ENCODE results near the gene SCD.
A peak's percentile ranks its signal among the peaks of the same experiment; 100 is the strongest.
"Not testable (repeated sequence)": the region's sequence is repeated elsewhere in the genome, so short reads cannot be mapped to it uniquely, and the experiment has no call there.

Gene SCD

DNA sequence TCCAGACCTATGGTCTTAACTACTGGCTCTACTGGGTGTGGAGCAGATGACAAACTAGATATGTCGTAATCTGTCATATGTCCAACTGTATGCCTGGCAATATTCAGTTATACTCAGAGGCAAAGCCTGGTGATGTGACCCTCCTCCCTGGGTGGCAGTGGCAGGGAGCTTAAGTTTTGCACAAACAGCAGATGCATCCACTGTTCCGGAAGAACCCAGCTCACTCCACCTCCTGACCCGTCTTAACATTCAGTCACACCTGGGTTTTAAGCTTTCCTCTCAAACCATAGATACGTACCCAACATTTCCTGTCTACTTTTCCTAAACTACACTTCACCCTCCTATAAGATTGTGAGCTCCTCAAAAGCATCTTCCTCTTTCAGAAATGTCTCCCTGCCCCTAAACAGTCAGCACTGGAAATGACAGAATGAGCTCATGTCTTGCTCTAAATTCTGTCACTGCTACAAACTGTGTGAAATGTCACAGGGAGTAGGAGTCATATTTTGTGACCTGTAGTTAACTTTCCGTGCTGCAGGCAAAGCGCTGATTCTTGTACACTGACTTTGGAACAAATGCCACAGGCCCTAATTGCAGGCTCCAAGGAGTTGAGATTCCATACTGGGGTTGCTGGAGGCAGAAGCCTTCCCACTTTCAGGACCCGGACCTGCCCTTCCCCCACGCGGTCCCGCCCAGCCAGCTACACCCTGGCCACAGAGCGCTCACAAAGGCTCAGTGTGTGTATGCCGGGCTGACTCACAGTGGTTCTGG is 23.9 kb downstream of the SCD start:
- Mint-ChIP-seq H3K27me3 (no peaks in the 10 kb centered on the region), H3K4me3 (peak overlapping the region; percentile 64), H3K27ac (peak overlapping the region; percentile 88), H3K9me3 (no peaks in the 10 kb centered on the region), H3K4me1 (peaks cover 24% of the 10 kb centered on the region), H3K36me3 (no peaks in the 10 kb centered on the region)

- peak overlapping the region; percentile 88 for H3K27ac Mint-ChIP-seq
- no peaks in the 10 kb centered on the region for H3K9me3 Mint-ChIP-seq
- H3K4me3 Mint-ChIP-seq: peak overlapping the region; percentile 64
- H3K27me3 Mint-ChIP-seq: no peaks in the 10 kb centered on the region
- no peaks in the 10 kb centered on the region for H3K36me3 Mint-ChIP-seq
- peaks cover 24% of the 10 kb centered on the region for H3K4me1 Mint-ChIP-seq
Observed at GRCh38 chr10:100371482-100372027, 24.5 kb downstream of the SCD start.

GRCh38 chr10:100372415-100373297 is 25.6 kb downstream of the SCD start:
- Mint-ChIP-seq H3K27me3 (no peaks in the 10 kb centered on the region), H3K4me3 (no peak overlapping the region)

GRCh38 chr10:100373298-100374199 is 26.5 kb downstream of the SCD start:
- no peak overlapping the region for H3K4me3 Mint-ChIP-seq
- peaks cover 24% of the 10 kb centered on the region for H3K4me1 Mint-ChIP-seq
- H3K27me3 Mint-ChIP-seq: no peaks in the 10 kb centered on the region
- H3K27ac Mint-ChIP-seq: no peak overlapping the region
- H3K36me3 Mint-ChIP-seq: no peaks in the 10 kb centered on the region
- no peaks in the 10 kb centered on the region for H3K9me3 Mint-ChIP-seq

More at GRCh38 chr10:100372415-100373297, 25.6 kb downstream of the SCD start:
- H3K4me1 Mint-ChIP-seq: peaks cover 24% of the 10 kb centered on the region
- H3K9me3 Mint-ChIP-seq: no peaks in the 10 kb centered on the region
- H3K36me3 Mint-ChIP-seq: no peaks in the 10 kb centered on the region
- no peak overlapping the region for H3K27ac Mint-ChIP-seq

GRCh38 chr10:100374200-100374655 is 27.2 kb downstream of the SCD start:
- Mint-ChIP-seq H3K4me1 (peaks cover 23% of the 10 kb centered on the region), H3K27me3 (no peaks in the 10 kb centered on the region), H3K27ac (no peak overlapping the region), H3K36me3 (no peaks in the 10 kb centered on the region), H3K9me3 (no peaks in the 10 kb centered on the region), H3K4me3 (no peak overlapping the region)

DNA sequence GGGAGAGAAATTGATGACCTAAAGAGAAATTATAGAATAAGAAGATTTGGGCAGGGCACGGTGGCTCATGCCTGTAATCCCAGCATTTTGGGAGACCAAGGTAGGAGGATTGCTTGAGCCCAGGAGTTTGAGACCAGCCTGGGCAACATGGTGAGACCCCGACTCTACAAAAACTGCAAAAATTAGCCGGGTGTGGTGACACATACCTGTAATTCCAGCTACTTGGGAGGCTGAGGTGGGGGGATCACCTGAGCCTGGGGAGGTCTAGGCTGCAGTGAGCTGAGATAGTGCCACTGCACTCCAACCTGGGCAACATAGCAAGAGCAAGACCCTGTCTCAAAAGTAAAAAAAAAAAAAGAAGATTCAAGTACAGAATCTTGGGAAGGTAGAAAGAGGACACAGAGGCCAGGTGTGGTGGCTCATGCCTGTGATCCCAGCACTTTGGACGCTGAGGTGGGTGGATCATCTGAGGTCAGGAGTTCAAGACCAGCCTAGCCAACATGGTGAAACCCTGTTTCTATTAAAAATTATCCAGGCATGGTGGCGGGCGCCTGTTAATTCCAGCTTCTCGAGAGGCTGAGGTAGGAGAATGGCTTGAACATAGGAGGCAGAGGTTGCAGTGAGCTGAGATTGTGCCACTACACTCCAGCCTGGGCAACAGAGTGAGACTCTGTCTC is 27.8 kb downstream of the SCD start:
- H3K27me3 Mint-ChIP-seq, H3K36me3 Mint-ChIP-seq, H3K9me3 Mint-ChIP-seq, H3K27ac Mint-ChIP-seq: not testable (repeated sequence)
- Mint-ChIP-seq H3K4me1 (peaks cover 20% of the 10 kb centered on the region), H3K4me3 (peak overlapping the region; percentile 28)

DNA sequence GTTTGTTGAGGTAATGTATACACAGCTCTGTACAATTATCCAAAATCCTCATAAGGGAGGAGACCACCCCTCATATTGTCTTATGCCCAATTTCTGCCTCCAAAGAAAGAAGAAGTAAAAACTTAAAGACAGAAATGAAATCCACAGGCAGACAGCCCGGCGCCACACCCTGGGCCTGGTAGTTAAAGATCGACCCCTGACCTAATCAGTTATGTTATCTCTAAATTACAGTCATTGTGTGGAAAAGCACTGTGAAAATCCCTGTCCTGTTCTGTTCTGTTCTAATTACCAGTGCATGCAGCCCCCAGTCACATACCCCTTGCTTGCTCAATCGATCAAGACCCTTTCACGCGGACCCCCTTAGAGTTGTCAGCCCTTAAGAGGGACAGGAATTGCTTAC is 29.6 kb downstream of the SCD start:
- H3K4me3 Mint-ChIP-seq, H3K9me3 Mint-ChIP-seq, H3K4me1 Mint-ChIP-seq, H3K27me3 Mint-ChIP-seq, H3K36me3 Mint-ChIP-seq: not testable (repeated sequence)
- peak overlapping the region; percentile 63 for H3K27ac Mint-ChIP-seq

- Mint-ChIP-seq H3K36me3 (peaks cover 7% of the 10 kb centered on the region), H3K27me3 (no peaks in the 10 kb centered on the region), H3K9me3 (no peaks in the 10 kb centered on the region), H3K4me1 (peaks cover 4% of the 10 kb centered on the region), H3K27ac (peak overlapping the region; percentile 47), H3K4me3 (no peak overlapping the region)
Observed at GRCh38 chr10:100377830-100378229, 30.8 kb downstream of the SCD start.

GRCh38 chr10:100380400-100380799 is 33.4 kb downstream of the SCD start:
- no peaks in the 10 kb centered on the region for H3K9me3 Mint-ChIP-seq

GRCh38 chr10:100382553-100382952 is 35.5 kb downstream of the SCD start:
- no peaks in the 10 kb centered on the region for H3K4me1 Mint-ChIP-seq
- peaks cover 10% of the 10 kb centered on the region for H3K36me3 Mint-ChIP-seq
- H3K4me3 Mint-ChIP-seq: no peak overlapping the region
- H3K9me3 Mint-ChIP-seq: no peaks in the 10 kb centered on the region
- H3K27ac Mint-ChIP-seq: no peak overlapping the region
- no peaks in the 10 kb centered on the region for H3K27me3 Mint-ChIP-seq

More at GRCh38 chr10:100380400-100380799, 33.4 kb downstream of the SCD start:
- Mint-ChIP-seq H3K4me1 (peaks cover under 1% of the 10 kb centered on the region), H3K36me3 (peaks cover 7% of the 10 kb centered on the region), H3K27ac (no peak overlapping the region), H3K27me3 (no peaks in the 10 kb centered on the region), H3K4me3 (no peak overlapping the region)

DNA sequence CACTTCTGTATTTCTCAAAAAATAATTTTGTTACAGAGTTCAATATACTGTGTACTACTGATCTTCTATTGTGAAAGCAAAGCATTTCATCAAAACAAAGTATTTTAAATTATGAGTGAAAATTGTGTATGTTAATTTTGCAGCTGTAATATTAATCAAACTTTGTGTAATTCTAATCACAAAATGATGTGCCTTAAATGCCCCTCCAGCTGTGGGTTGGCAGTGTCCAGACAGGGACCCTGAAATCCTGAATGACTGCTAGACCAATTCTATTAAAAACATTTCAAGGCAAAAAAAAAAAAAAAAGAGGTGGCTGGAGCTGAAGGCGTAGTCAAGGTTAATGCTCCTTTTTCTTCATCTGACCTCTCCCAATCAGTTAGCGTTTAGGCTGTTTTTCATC is 36.2 kb downstream of the SCD start:
- peaks cover 15% of the 10 kb centered on the region for H3K36me3 Mint-ChIP-seq
- no peaks in the 10 kb centered on the region for H3K9me3 Mint-ChIP-seq
- no peak overlapping the region for H3K4me3 Mint-ChIP-seq

GRCh38 chr10:100391163-100392002 is 44.4 kb downstream of the SCD start:
- no peak overlapping the region for H3K4me3 Mint-ChIP-seq
- H3K36me3 Mint-ChIP-seq: peaks cover 6% of the 10 kb centered on the region
- no peaks in the 10 kb centered on the region for H3K27me3 Mint-ChIP-seq
- no peak overlapping the region for H3K27ac Mint-ChIP-seq
- H3K9me3 Mint-ChIP-seq: no peaks in the 10 kb centered on the region
- no peaks in the 10 kb centered on the region for H3K4me1 Mint-ChIP-seq

More for the DNA sequence above, 36.2 kb downstream of the SCD start:
- H3K4me1 Mint-ChIP-seq: no peaks in the 10 kb centered on the region
- no peaks in the 10 kb centered on the region for H3K27me3 Mint-ChIP-seq
- no peak overlapping the region for H3K27ac Mint-ChIP-seq

GRCh38 chr10:100392686-100393003 is 45.6 kb downstream of the SCD start:
- H3K9me3 Mint-ChIP-seq: no peaks in the 10 kb centered on the region
- H3K27me3 Mint-ChIP-seq: no peaks in the 10 kb centered on the region
- H3K4me3 Mint-ChIP-seq: no peak overlapping the region
- H3K36me3 Mint-ChIP-seq: peaks cover 4% of the 10 kb centered on the region
- H3K4me1 Mint-ChIP-seq: no peaks in the 10 kb centered on the region
- H3K27ac Mint-ChIP-seq: peak overlapping the region; percentile 55

DNA sequence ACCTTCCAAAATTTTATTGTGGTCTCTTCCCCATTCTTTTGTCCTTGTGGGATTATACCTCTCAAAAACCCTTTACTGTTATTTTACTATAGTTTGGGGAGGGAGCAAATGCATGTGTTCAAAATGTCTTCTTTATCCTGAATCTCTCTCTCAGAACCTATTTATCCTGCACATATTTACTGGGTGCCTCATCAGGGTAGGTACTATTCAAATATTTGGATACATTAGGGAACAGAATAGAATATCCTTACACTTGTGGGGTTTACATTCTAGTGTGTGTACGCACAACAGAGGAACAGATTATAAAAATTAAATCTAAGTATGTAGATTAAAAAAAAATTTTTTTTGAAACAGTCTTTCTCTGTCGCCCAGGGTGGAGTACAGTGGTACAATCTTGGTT is 48.6 kb downstream of the SCD start:
- no peaks in the 10 kb centered on the region for H3K27me3 Mint-ChIP-seq
- no peak overlapping the region for H3K4me3 Mint-ChIP-seq
- H3K4me1 Mint-ChIP-seq: no peaks in the 10 kb centered on the region
- no peak overlapping the region for H3K27ac Mint-ChIP-seq
- no peaks in the 10 kb centered on the region for H3K9me3 Mint-ChIP-seq
- no peaks in the 10 kb centered on the region for H3K36me3 Mint-ChIP-seq
